Activated CD4-positive, alpha-beta T cell treated with anti-CD3 and anti-CD28 coated beads, Interleukin-2, Interleukin-4, amounts not matched to agents 100 ng/mL and 50 ng/mL, durations not matched to agents 16 hours and 8 hours (primary cell): ENCODE results near the gene THSD4.

ENCODE experiments used
- DNase-seq: peaks from one replicate; pipeline ENCODE4 v3.0.0-alpha.2; 2020; ENCODE audit warnings: low spot score

THSD4 gene

DNA sequence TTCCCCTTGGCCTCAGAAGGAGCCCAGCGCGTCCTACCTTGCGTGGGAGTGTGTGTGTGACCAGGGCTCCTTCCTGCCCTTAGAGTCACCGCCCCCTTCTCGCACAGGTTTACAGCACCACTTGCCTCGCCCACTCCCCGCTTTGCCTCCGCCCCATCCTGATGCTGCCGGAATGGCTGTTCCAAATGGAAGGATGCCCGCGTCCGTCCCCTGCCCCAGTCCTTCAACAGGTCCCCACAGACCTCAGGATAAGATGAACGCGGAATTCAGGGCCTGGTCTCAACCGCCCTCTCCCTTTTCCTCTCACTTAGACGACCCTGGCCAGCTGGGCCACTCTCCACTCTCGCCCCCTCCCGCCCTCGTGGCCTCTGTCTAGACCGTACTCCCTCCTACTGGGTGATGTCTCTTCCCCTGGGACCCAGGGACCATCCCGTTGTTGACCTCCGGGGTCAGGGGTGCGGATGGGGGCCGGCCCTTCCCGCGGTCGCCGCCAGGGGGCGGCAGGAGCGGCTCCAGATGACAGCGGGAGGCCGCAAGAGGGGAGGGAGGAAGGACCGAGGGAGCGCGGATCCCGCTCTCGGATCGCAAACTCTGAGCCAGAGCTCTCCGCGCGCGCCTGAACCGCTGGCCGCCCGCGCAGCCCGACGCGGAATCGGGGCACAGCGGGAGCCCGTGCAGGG is at the start of gene THSD4:
THSD4 (plus strand) TSS at position 585 of the 680 bp plus-strand sequence.
- peak; percentile 69 for DNase-seq

DNA sequence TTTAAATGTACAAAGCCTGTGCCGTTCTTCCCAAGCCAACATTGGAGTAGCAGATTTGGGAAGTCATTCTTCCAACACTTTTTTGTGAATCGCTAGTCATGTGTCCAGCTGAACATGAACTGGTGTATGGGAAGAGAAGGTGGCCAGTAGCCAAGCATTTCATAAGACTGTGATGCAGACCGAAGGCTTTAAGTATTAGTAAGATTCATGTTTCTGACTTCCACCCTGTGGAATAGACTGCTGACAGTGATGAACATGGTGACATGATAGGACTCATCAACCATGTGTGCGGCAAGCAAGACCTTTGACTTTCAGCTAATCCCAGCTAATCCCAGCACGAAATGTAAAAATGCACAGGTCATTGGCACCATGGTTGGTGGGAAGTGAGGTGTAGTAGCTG is 48.3 kb upstream of the THSD4 start:
- DNase-seq, result no peak

DNA sequence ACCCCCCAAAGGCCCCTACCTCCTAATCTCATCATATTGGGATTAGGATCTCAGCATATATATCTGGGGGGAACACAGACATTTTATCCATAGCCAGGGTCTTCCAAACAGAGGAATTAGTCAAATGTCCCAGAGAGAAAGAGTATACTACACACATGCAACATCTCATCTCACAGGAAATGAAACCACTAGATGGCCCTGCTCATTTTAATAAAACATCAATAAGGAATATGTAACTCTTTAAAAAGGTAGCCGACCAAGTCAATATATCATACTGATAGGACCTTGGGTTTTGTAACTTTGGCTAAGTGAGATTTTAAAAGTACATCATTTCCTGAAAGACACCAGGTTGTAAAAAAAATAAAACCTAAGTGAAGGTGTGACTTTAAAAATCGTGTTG is 45.6 kb upstream of the THSD4 start:
- no peak for DNase-seq

DNA sequence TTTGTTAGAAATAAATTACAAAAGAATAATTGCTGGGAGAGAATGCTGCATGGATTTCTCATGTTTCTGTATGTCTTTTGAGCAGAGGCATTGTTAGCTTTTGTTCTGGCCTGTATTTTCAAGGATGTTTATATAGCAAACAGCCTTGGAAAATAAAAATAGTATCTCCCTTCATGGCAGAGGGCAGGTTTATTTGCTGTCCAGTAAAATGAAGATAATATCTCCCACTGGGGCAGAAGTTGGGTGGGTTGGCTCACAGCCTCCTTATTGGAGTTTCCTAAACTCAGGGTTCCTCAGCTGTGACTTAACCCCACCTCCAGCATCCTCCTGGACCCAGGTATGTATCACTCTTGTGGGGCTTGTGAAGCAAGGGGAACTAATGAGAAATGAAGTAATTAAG is 43.7 kb upstream of the THSD4 start:
- no peak for DNase-seq

DNA sequence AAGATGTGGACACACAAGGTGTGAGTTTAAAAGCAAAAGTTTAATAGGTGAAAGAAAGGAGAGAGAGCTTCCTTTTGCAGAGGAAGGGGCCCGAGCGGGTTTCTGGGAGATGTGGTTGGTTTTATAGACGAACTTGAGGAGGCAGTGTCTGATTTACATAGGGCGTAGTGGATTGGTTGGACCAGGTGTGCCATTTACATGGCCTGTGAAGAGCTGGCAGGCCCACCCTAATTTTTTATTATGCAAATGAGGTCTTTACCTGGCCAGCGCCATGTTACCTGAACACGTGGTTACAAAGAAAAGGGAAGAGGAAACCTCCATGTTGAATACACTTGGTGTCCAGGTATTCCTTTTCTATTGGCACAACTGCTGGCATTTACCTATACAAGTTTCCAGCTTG is 42.8 kb upstream of the THSD4 start:
- DNase-seq, result no peak

DNA sequence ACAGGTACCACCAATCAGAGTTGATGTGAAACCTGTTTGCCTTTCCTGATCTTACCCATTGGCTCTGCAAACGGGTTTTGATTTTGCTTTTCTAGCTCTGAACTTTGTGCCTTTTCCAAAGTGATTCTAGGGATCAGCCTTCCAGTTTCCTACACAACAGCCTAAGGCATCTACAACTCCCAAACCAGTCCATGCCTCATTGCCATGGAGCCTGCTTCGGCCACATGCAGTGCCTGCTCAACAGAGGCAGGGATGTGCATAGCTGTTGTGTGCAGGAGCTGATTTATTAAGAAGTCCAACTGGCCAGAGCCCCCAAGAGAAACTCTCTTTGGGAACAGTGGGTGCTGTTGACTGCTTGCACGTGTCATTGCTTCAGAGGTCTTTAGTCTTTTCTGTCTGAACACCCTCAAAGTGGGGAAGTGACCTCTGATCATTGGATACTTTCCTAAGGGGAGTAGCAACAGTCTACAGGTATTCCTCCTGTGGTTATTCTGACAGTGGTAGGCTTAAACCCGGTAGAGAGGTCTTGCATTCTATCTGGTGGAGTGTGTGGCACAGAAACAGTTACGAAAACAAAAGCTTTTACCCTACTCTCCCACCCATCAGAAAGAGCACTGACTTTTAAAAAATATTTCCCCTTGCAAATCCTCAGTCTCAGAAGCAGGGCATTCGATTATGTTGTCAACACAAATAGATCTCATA is 36.6 kb upstream of the THSD4 start:
- no peak for DNase-seq

DNA sequence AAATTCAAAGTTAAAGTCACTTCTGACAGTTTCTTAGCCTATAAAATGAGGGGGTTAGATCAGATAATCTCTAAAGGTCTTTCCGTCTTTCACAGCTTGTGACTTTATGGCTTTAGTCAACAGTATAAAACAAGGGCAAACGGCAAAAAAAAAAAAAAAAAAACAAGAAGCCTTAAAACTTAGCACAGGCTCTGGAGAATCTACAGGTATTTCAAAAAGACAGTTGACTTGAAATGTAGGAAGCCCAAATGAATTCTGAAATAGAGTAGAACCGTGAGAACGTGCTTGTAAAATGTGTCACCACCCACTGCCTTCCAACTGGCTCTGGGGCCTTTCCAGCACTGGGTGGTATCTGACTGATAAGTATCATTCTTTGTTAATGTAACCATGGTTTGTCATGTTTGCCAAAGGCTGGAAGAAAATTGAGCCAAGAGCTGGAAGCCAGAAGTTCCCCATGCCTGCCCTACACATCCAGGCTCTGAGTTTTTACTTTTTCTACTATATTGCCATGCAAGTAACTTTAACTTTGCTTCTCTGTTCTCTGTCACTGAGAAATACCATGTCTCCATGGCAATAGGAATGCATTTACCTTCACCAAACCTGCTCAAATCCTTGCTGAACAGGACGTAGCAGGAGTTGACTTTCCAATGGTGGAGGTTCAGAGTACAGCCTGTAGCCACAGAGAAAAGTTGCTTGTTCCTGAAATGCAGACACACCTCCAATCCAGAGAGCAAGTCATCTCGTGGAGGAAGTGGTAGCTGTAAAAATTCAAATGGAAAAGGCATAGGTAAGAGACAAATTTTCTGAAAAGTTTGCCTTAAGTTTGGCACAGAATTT is 35.8 kb upstream of the THSD4 start:
- DNase-seq, result no peak

DNA sequence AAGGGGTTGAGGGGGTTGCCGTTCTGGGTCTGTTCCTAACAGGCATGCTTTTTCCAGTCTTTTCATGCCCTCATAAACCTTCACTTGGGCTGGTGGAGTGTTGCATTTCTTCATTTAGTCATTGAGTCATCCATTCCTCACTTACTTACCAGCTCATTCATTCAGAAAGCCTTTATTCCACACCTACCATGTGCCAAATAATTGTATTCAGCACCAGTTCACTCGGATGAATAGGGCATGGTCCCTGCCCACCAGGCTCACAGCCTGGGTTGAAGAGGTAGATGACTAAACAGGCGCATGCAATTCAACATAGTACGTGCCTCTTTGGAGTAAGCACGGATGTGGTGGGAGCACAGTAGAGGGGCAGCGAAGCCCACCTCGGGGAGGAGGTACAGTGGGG is 35.1 kb upstream of the THSD4 start:
- DNase-seq, result no peak

DNA sequence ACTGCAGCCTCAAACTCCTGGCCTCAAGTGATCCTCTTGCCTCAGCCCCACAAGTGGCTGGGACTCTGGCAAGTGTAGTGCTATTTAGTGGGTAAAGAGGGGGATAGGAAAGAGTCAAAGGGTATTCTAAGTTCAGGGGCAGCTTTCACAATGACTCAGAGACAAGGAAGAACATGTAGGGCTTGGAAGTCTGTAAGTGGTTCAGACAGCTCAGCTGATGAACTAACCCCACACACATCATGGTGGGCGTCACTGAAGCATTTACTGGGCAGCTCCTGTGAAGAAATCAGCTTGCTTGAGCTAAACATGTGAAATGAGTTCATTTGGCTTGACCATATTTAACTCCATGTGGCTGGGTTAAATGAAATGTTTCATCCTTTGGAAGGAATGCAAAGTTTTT is 34.6 kb upstream of the THSD4 start:
- no peak for DNase-seq

DNA sequence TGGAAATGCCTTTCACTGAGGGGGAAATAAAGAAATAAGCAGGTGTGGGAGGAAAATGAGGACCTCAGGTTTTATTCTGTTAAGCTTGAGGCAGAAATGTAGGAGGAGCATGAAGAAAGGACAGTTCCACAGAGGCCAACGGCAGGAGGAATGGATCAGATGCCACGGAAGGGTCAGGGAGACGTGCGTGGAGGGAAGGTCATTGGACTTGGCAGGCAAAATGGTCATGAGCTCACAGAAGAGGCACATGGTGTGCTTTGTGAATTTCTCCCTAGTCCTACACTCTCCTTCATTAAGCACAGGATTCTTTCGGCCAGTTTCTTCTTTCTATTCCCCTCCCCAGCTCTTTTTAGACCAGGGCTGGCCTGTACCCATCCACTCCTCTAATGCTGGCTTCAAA is 32.5 kb upstream of the THSD4 start:
- no peak for DNase-seq

DNA sequence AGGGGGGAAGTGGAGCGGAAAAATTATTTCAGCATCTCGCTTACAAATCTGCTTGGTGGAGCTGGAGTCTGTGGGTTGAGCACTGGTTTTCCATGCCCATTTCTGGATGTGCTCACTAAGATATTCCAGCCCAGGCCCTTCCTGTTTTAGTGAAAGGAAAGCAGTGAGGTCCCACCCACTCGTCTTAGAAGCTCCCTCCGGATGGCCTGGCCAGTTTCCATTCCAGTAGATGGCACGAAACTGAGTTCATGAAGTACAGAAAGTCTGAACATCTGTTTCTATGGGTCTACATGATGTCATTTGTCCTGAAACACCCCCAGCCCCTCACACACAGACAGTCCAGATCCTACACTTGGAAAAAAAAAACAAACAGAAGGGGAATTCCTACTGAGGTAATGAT is 31.9 kb upstream of the THSD4 start:
- no peak for DNase-seq

DNA sequence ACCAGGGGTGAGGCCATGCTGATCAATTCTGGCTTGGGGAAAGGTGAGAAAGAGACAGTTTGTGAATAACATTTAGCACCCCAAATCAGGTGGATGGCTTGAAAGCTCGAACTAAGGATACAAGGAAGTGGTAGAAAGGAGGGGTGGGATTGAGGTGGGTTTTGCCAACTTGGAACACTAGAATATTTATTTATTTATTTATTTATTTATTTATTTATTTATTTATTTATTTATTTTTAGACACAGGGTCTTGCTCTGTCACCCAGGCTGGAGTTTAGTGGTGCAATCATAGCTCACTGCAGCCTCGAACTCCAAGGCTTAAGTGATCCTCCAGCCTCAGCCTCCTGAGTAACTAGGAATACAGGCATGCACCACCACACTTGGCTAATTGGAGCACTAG is 31.0 kb upstream of the THSD4 start:
- DNase-seq, result no peak

DNA sequence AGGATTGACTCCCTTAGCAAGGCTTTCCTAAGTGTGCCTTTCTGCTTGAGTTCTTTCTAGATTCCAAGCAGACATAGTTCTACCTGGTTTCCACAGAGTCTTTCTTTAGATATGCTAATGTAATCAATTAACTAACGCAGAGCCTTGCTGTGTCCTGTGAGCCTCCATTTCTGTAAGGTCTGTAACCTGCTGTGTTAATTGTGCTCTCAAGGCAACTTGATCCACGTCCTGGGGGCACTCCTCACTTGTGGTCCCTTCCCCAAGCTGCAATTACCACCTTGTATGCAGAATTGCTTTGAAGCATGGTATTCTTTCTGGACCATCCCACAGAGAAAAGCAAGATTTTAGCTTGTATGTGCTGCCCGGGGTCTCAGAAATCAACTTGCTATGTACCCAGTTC is 29.5 kb upstream of the THSD4 start:
- DNase-seq, result no peak

DNA sequence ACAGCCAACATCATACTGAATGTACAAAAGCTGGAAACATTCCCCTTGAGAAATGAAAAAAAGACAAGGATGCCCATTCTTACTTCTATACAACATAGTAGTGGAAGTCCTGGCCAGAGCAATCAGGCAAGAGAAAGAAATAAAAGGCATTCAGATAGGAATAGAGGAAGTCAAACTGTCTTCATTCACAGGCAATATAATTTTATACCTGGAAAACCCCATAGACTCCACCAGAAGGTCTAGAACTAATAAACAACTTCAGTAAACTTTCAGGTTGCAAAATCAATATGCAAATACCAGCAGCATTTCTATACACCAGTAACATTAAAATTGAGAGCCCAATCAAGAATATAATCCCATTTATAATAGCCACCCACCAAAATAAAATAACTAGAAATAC is 27.1 kb upstream of the THSD4 start:
- no peak for DNase-seq

DNA sequence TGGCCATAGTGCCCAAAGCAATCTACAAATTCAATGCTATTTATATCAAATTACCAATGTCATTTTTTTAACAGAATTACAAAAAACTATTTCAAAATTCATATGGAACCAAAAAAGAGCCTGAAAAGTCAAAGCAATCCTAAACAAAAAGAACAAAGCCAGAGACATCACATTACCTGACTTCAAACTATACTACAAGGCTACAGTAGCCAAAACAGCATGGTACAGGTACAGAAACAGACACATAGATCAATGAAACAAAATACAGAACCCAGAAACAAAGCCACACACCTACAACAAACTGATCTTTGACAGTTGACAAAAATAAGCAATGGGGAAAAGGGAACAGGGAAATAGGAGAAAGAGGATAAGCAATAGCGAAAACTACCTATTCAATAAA is 26.6 kb upstream of the THSD4 start:
- DNase-seq, result no peak

DNA sequence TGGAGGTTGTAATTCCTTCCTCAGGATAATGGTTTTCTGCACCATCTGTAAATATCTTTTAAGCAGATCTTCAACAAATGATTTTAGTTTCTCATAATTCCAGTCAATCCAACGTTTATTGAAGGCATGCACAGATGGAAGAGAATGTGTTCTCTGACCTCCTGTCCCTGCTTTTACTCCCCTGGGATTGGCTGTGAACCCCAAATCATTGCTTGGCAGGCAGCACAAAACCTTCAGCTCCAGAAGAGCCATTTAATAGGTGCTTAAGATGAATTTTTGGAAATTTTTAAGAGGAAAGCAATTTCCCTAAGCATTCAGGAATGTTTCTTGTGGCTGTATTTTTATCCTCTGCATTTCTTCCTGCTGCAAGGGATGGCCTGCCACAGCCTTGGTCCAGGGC is 25.5 kb upstream of the THSD4 start:
- no peak for DNase-seq

DNA sequence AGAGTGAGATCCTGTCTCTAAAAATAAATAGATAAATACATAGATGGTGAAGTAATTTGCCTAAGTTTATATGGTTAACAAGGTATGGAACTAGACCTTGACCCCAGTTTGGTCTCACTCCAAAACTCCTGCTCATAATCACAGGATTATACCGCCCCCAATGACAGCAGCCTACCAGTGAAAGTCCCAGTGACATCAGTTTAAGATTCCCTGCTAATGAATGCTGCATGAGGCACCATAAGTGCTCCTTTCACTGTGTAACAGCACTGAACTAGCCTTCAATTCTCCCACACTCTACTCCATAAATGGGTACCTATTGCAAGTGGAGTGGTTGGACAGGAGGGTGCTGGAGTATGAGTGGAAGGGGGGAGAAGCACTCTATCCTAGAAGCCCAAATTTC is 23.7 kb upstream of the THSD4 start:
- DNase-seq, result no peak

DNA sequence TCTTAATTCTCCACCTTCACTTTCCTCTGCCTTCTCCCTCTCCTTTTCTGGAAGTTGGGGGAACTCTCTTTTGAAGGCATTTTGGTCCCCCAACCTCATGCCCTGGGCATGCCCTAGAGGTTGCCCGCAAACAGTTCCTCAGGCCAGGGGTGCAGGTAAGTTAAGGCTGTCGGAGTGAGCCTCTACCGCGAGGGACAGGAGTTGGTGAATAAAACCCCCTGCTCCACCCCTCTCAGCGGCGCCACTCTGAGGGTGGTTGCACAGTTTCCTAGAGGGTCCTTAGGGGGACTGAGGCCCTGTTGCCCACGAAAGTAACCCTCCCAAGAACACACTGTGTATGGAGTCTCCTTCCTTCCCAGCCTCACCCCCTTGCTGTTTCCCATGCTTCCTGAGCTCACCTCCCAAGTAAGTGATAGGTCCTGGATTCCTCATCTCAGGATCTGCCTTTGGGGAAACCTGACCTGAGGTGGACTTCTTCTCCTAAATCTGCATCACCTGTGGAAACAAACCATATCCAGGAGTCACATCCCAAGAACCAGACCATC is 23.1 kb upstream of the THSD4 start:
- DNase-seq, result no peak

DNA sequence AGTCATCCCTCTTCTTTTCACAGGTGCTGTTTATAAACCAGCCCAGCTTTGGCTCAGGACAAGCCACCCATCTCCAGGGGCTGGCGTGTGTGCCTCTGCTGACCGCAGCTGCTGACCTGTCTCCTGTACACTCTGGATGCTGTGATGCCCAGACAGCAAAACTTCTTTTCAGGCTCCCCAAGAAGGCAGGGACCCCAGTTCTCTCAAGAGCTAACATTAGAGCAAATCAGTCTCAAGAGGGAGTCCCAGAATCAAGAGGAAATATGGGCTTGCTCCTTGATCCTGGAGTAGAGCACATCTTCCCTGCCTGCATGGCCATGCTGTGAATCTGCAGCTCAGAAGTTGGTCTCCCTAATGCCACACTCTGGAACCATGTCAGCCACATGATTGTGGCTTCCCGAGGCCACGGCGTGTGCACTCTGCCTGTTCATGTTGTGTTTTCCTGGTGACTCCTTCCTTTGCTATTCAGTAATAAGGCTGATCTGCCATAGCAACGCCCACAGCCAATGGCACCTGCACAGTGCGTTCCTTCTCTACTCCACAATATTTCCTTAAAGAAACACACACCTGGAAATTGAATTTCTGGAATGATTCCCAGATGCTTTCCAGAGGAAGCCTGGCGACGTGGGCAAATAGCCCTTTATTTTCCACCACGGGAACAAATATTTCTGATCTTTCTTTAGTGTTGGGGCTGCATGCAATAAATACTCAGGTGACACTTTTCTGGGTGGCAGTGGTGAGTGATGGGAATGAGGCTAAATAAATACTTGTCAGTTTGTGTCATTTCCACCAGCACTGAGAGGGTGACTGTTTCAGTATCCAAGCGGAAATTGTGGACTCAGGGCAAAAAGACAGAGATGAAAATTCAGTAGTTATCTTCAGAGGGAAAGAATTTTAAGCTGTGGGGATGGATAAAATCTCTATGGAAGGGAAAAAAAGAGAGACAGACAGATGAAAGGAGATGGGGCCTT is 21.9 kb upstream of the THSD4 start:
- DNase-seq, result no peak

DNA sequence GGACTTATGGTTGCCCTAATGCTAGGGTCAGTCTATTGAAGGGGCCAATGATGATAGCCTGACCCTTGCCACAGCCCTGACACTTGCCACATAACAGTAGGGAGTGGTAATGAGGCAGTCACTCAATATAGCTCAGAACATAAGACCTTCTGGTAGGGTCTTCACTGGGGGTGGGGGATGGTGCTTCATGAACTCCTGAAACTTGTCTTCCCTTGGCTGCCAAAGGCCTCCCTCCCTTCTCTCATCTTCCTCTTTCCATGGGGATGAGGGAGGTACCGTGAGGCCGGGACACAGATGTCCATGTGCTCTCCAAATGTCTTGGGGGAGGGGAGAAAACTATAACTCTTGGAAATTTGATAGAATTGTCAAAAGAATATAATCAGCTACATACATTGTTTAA is 21.1 kb upstream of the THSD4 start:
- DNase-seq, result no peak

DNA sequence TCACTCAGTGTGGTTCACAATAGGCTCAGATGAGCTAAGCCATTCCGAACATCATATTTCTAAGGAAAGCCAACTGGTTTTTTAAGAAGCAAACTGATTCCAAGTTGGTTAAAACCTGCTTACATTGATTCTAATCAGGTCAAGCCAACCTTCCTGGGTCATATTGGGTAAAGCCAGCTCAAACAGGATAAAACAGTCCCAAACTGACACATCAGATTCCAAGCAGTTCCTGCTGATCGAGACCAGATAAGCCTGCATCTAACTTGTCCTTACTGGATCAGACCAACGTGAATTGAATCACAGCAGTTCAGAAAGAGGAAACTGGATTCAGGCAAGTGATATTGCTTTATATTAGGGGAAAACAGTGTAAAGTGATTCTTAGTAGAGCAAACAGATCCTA is 18.6 kb upstream of the THSD4 start:
- no peak for DNase-seq

DNA sequence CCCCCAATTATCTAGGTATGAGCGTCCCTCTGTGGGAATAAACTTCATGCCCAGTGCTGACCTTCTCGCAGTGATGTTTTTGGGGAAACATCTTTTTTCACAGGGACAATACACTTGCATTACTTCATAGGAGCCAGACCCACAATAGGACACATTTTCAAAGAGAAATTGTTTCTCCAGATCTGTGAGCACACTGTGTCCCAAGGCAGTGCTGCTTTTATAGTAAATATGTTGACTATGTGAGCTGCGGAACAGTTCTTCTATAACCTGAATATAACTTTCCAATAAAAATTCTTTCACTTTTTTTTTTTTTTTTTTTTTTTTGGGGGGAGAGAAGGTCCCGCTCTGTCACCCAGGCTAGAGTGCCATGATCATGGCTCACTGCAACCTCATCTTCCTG is 17.4 kb upstream of the THSD4 start:
- DNase-seq, result no peak
